BLaER1 treated with 17β-estradiol and CSF1 and Interleukin-3, amounts not matched to agents 10 nM and 100 nM (cell line): Measurements from ENCODE around the gene USP15.

Experiments
- H3K27ac ChIP-seq, 11 experiments: shearing (Covaris generic); formaldehyde crosslinking; 2 replicates each; pipeline ENCODE4 v1.8.1; 2022
- H3K27me3 ChIP-seq, 11 experiments: shearing (Covaris generic); formaldehyde crosslinking; 2 replicates each; pipeline ENCODE4 v1.8.1; 2022
- H3K36me3 ChIP-seq, 11 experiments: shearing (Covaris generic); formaldehyde crosslinking; 2 replicates each; pipeline ENCODE4 v1.8.1; 2022
- H3K4me1 ChIP-seq, 10 experiments: shearing (Covaris generic); formaldehyde crosslinking; 2 replicates each; pipeline ENCODE4 v1.8.1; 2022
- H3K4me2 ChIP-seq, 11 experiments: shearing (Covaris generic); formaldehyde crosslinking; 2 replicates each; pipeline ENCODE4 v1.8.1; 2022
- H3K4me3 ChIP-seq, 10 experiments: shearing (Covaris generic); formaldehyde crosslinking; 2 replicates each; pipeline ENCODE4 v1.8.1; 2022
- H3K9ac ChIP-seq, 11 experiments: shearing (Covaris generic); formaldehyde crosslinking; 2 replicates each; pipeline ENCODE4 v1.8.1; 2022
- H3K9me3 ChIP-seq, 11 experiments: shearing (Covaris generic); formaldehyde crosslinking; replicated peaks in 1 of 11; 2 replicates each; pipeline ENCODE4 v1.8.1; 2022
- H4K20me1 ChIP-seq, 11 experiments: shearing (Covaris generic); formaldehyde crosslinking; 2 replicates each; pipeline ENCODE4 v1.8.1; 2022
- Cebpa-rat ChIP-seq, 11 experiments: shearing (Covaris generic); IDR thresholded peaks; 2 replicates each; pipeline ENCODE4 v1.8.1; 2022

USP15 gene

GRCh38 chr12:62268956-62269355 lies 8.8 kb downstream of the USP15 start:
- no peak for TF ChIP-seq Cebpa-rat (IDR thresholded peaks at IDR 0.05)
- H4K20me1 ChIP-seq, result peaks cover 71 to 100% (median 100%) of the 10 kb centered on the region in 11 experiments
- H3K4me2 ChIP-seq, result peak overlapping the region in 3 of 11 experiments; percentile 35 to 68 (median 65); a peak in 5 of 22 replicates
- H3K4me1 ChIP-seq, result peaks cover 2 to 91% (median 15%) of the 10 kb centered on the region in 10 experiments; a peak in 18 of 20 replicates
- H3K36me3 ChIP-seq, result peaks cover 0 to 18% (median 7%) of the 10 kb centered on the region in 11 experiments; a peak in 14 of 22 replicates
- H3K27ac ChIP-seq, result no peak overlapping the region
- no peaks in the 10 kb centered on the region for H3K9me3 ChIP-seq
- no peaks in the 10 kb centered on the region for H3K27me3 ChIP-seq
- H3K4me3 ChIP-seq, result no peak overlapping the region
- H3K9ac ChIP-seq, result no peak overlapping the region

- Histone ChIP-seq H3K27me3 (no peaks in the 10 kb centered on the region), H3K4me2 (peak overlapping the region in 3 of 11 experiments; percentile 35 to 68 (median 65); a peak in 4 of 22 replicates), H3K36me3 (peaks cover 0 to 16% (median 7%) of the 10 kb centered on the region in 11 experiments; a peak in 11 of 22 replicates), H3K9ac (no peak overlapping the region), H3K27ac (no peak overlapping the region), H3K4me3 (no peak overlapping the region), H3K9me3 (no peaks in the 10 kb centered on the region), H4K20me1 (peaks cover 71 to 100% (median 100%) of the 10 kb centered on the region in 11 experiments), H3K4me1 (peaks cover 0 to 87% (median 13%) of the 10 kb centered on the region in 10 experiments; a peak in 13 of 20 replicates)
- no peak for TF ChIP-seq Cebpa-rat (IDR thresholded peaks at IDR 0.05)
Measured at GRCh38 chr12:62269464-62270228, 9.4 kb downstream of the USP15 start.

GRCh38 chr12:62270384-62270783 lies 10.2 kb downstream of the USP15 start:
- H3K4me3 ChIP-seq, result no peak overlapping the region
- H3K36me3 ChIP-seq, result peaks cover 0 to 14% (median 7%) of the 10 kb centered on the region in 11 experiments; a peak in 11 of 22 replicates
- no peak for TF ChIP-seq Cebpa-rat (IDR thresholded peaks at IDR 0.05)
- H3K27ac ChIP-seq, result no peak overlapping the region
- H3K9me3 ChIP-seq, result no peaks in the 10 kb centered on the region
- peaks cover 0 to 84% (median 6%) of the 10 kb centered on the region in 10 experiments; a peak in 10 of 20 replicates for H3K4me1 ChIP-seq
- peaks cover 73 to 100% (median 100%) of the 10 kb centered on the region in 11 experiments for H4K20me1 ChIP-seq
- peak overlapping the region in 2 of 11 experiments; percentile 3 to 31; a peak in 1 of 22 replicates for H3K4me2 ChIP-seq
- H3K27me3 ChIP-seq, result no peaks in the 10 kb centered on the region
- no peak overlapping the region for H3K9ac ChIP-seq

- no peaks in the 10 kb centered on the region for H3K9me3 ChIP-seq
- peaks cover 0 to 79% (median 4%) of the 10 kb centered on the region in 10 experiments; a peak in 7 of 20 replicates for H3K4me1 ChIP-seq
- peaks cover 0 to 14% (median 7%) of the 10 kb centered on the region in 11 experiments; a peak in 9 of 22 replicates for H3K36me3 ChIP-seq
- H4K20me1 ChIP-seq, result peaks cover 75 to 100% (median 100%) of the 10 kb centered on the region in 11 experiments
- no peaks in the 10 kb centered on the region for H3K27me3 ChIP-seq
- H3K4me3 ChIP-seq, result no peak overlapping the region
- H3K27ac ChIP-seq, result no peak overlapping the region
- no peak overlapping the region for H3K9ac ChIP-seq
- H3K4me2 ChIP-seq, result peak overlapping the region in 2 of 11 experiments; percentile 3 to 31; a peak in 2 of 22 replicates
- TF ChIP-seq Cebpa-rat (IDR thresholded peaks at IDR 0.05), result no peak
Measured at GRCh38 chr12:62270872-62271271, 10.7 kb downstream of the USP15 start.

GRCh38 chr12:62272936-62273552 lies 12.8 kb downstream of the USP15 start:
- no peak for TF ChIP-seq Cebpa-rat (IDR thresholded peaks at IDR 0.05)
- H3K9me3 ChIP-seq, result peaks cover 0 to 5% (median 0%) of the 10 kb centered on the region in 11 experiments; a peak in 3 of 22 replicates
- H3K4me3 ChIP-seq, result no peak overlapping the region
- H3K27me3 ChIP-seq, result no peaks in the 10 kb centered on the region
- peaks cover 0 to 58% (median 0%) of the 10 kb centered on the region in 10 experiments; a peak in 7 of 20 replicates for H3K4me1 ChIP-seq
- H3K4me2 ChIP-seq, result 0 out of 22 replicates have a peak overlapping the region, but pooled peaks of 1 of the 11 experiments have one; percentile 1
- no peak overlapping the region for H3K27ac ChIP-seq
- peaks cover 85 to 100% (median 100%) of the 10 kb centered on the region in 11 experiments for H4K20me1 ChIP-seq
- peaks cover 7 to 27% (median 13%) of the 10 kb centered on the region in 11 experiments; a peak in 17 of 22 replicates for H3K36me3 ChIP-seq
- H3K9ac ChIP-seq, result no peak overlapping the region

- no peak overlapping the region for H3K4me2 ChIP-seq
Measured at GRCh38 chr12:62273724-62274380, 13.6 kb downstream of the USP15 start.

GRCh38 chr12:62278022-62278421 lies 17.8 kb downstream of the USP15 start:
- H3K36me3 ChIP-seq, result peaks cover 9 to 38% (median 22%) of the 10 kb centered on the region in 11 experiments; a peak in 17 of 22 replicates
- H3K4me1 ChIP-seq, result peaks cover 0 to 14% (median 0%) of the 10 kb centered on the region in 10 experiments; a peak in 4 of 20 replicates
- H3K27ac ChIP-seq, result no peak overlapping the region
- H3K4me2 ChIP-seq, result no peak overlapping the region
- peaks cover 0 to 12% (median 0%) of the 10 kb centered on the region in 11 experiments; a peak in 8 of 22 replicates for H3K9me3 ChIP-seq
- peaks cover 87 to 100% (median 99%) of the 10 kb centered on the region in 11 experiments for H4K20me1 ChIP-seq
- no peak overlapping the region for H3K9ac ChIP-seq
- H3K4me3 ChIP-seq, result no peak overlapping the region
- no peak for TF ChIP-seq Cebpa-rat (IDR thresholded peaks at IDR 0.05)
- H3K27me3 ChIP-seq, result no peaks in the 10 kb centered on the region

More at GRCh38 chr12:62273724-62274380, 13.6 kb downstream of the USP15 start:
- no peak overlapping the region for H3K9ac ChIP-seq
- TF ChIP-seq Cebpa-rat (IDR thresholded peaks at IDR 0.05), result no peak
- no peak overlapping the region for H3K27ac ChIP-seq
- H3K36me3 ChIP-seq, result peaks cover 9 to 35% (median 21%) of the 10 kb centered on the region in 11 experiments; a peak in 18 of 22 replicates
- H3K9me3 ChIP-seq, result peaks cover 0 to 12% (median 0%) of the 10 kb centered on the region in 11 experiments; a peak in 4 of 22 replicates
- no peaks in the 10 kb centered on the region for H3K27me3 ChIP-seq
- peaks cover 0 to 50% (median 0%) of the 10 kb centered on the region in 10 experiments; a peak in 6 of 20 replicates for H3K4me1 ChIP-seq
- no peak overlapping the region for H3K4me3 ChIP-seq
- H4K20me1 ChIP-seq, result peaks cover 85 to 100% (median 100%) of the 10 kb centered on the region in 11 experiments

GRCh38 chr12:62279058-62279457 lies 18.9 kb downstream of the USP15 start:
- Histone ChIP-seq H3K9me3 (peaks cover 0 to 12% (median 3%) of the 10 kb centered on the region in 11 experiments; a peak in 10 of 22 replicates), H3K4me3 (no peak overlapping the region), H4K20me1 (peaks cover 85 to 100% (median 99%) of the 10 kb centered on the region in 11 experiments), H3K4me1 (peaks cover 0 to 12% (median 0%) of the 10 kb centered on the region in 10 experiments; a peak in 3 of 20 replicates), H3K4me2 (no peak overlapping the region), H3K27me3 (no peaks in the 10 kb centered on the region), H3K9ac (no peak overlapping the region), H3K36me3 (peaks cover 9 to 45% (median 25%) of the 10 kb centered on the region in 11 experiments; a peak in 17 of 22 replicates), H3K27ac (no peak overlapping the region)
- no peak for TF ChIP-seq Cebpa-rat (IDR thresholded peaks at IDR 0.05)
